Activated T-cell treated with anti-CD3 and anti-CD28 coated beads, Interleukin-2, amount 50 U/mL, for 48 hours (primary cell): ENCODE data around the gene ARMH4.

Experiments
- DNase-seq, 2 experiments: peaks; one replicate each; pipeline ENCODE4 v3.0.0-alpha.2; 2020

ARMH4 gene

GRCh38 chr14:57957441-57957840 lies 194.6 kb downstream of the ARMH4 start:
- no peak for DNase-seq
